IPS-18a (cell line): ENCODE results near the gene COL5A1.

Experiments used
- H3K27ac ChIP-seq: one replicate; pipeline ENCODE4 v1.5.1; 2013; ENCODE audit warnings: low read length
- H3K27me3 ChIP-seq: one replicate; pipeline ENCODE4 v1.6.1; 2013; ENCODE audit warnings: mild to moderate bottlenecking, low read length; ENCODE audit not compliant: control insufficient read depth, insufficient read depth
- H3K36me3 ChIP-seq: one replicate; pipeline ENCODE4 v1.6.1; 2013; ENCODE audit warnings: low read depth, low read length; ENCODE audit not compliant: control insufficient read depth
- H3K4me1 ChIP-seq: one replicate; pipeline ENCODE4 v1.6.1; 2013; ENCODE audit warnings: low read depth, low read length; ENCODE audit not compliant: control insufficient read depth
- H3K4me3 ChIP-seq: one replicate; pipeline ENCODE4 v1.5.1; 2013; ENCODE audit warnings: low read length
- H3K9ac ChIP-seq: one replicate; pipeline ENCODE4 v1.6.1; 2013; ENCODE audit warnings: mild to moderate bottlenecking, low read length, moderate library complexity
- H3K9me3 ChIP-seq: one replicate; pipeline ENCODE4 v1.6.1; 2013; ENCODE audit warnings: low read depth, low read length; ENCODE audit not compliant: control insufficient read depth

COL5A1 gene

GRCh38 chr9:134743853-134744252 is 102.2 kb downstream of the COL5A1 start:
- no peak overlapping the region for H3K27ac ChIP-seq
- no peak overlapping the region for H3K4me3 ChIP-seq
- peaks cover 13% of the 10 kb centered on the region for H3K36me3 ChIP-seq
- H3K27me3 ChIP-seq: no peaks in the 10 kb centered on the region
- H3K9ac ChIP-seq: no peak overlapping the region
- no peaks in the 10 kb centered on the region for H3K9me3 ChIP-seq
- no peaks in the 10 kb centered on the region for H3K4me1 ChIP-seq

- Histone ChIP-seq H3K4me3 (no peak overlapping the region), H3K9me3 (no peaks in the 10 kb centered on the region), H3K27me3 (no peaks in the 10 kb centered on the region), H3K4me1 (no peaks in the 10 kb centered on the region), H3K27ac (no peak overlapping the region), H3K9ac (no peak overlapping the region), H3K36me3 (peaks cover 13% of the 10 kb centered on the region)
Observed at GRCh38 chr9:134744385-134745295, 103.0 kb downstream of the COL5A1 start.

DNA sequence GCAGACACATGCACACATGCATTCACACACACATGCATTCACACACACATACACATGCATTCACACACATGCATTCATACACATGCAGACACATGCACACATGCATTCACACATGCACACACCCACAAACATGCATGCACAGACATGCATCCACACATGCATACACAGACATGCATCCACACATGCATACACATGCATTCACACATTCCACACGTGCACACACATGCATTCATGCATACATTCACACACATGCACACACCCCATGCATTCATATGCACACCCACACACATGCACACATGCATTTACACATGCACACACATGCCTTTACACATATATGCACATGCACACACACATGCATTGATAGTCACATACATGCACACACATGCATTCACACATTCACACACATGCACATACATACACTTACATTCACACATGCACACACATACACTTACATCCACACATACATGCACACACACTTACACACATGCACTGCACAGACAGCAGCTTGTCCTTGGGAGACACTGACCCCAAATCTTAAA is 106.4 kb downstream of the COL5A1 start:
- Histone ChIP-seq H3K36me3 (peaks cover 13% of the 10 kb centered on the region), H3K9ac (no peak overlapping the region), H3K27ac (no peak overlapping the region), H3K27me3 (no peaks in the 10 kb centered on the region), H3K9me3 (no peaks in the 10 kb centered on the region), H3K4me3 (no peak overlapping the region), H3K4me1 (no peaks in the 10 kb centered on the region)

GRCh38 chr9:134748591-134748990 is 107.0 kb downstream of the COL5A1 start:
- Histone ChIP-seq H3K9ac (no peak overlapping the region), H3K4me1 (no peaks in the 10 kb centered on the region), H3K36me3 (peaks cover 13% of the 10 kb centered on the region), H3K27me3 (no peaks in the 10 kb centered on the region), H3K9me3 (no peaks in the 10 kb centered on the region), H3K4me3 (no peak overlapping the region), H3K27ac (no peak overlapping the region)

- no peak overlapping the region for H3K9ac ChIP-seq
- H3K9me3 ChIP-seq: no peaks in the 10 kb centered on the region
- H3K4me1 ChIP-seq: no peaks in the 10 kb centered on the region
- peaks cover 13% of the 10 kb centered on the region for H3K36me3 ChIP-seq
- H3K4me3 ChIP-seq: no peak overlapping the region
- no peaks in the 10 kb centered on the region for H3K27me3 ChIP-seq
- H3K27ac ChIP-seq: no peak overlapping the region
Observed at GRCh38 chr9:134750450-134751155, 109.0 kb downstream of the COL5A1 start.

GRCh38 chr9:134751622-134752021 is 110.0 kb downstream of the COL5A1 start:
- Histone ChIP-seq H3K36me3 (peaks cover 13% of the 10 kb centered on the region), H3K27me3 (no peaks in the 10 kb centered on the region), H3K4me3 (no peak overlapping the region), H3K27ac (no peak overlapping the region), H3K9ac (no peak overlapping the region), H3K4me1 (no peaks in the 10 kb centered on the region), H3K9me3 (no peaks in the 10 kb centered on the region)

GRCh38 chr9:134752471-134753168 is 111.0 kb downstream of the COL5A1 start:
- no peak overlapping the region for H3K4me3 ChIP-seq
- no peak overlapping the region for H3K27ac ChIP-seq
- H3K4me1 ChIP-seq: no peaks in the 10 kb centered on the region
- peaks cover 8% of the 10 kb centered on the region for H3K36me3 ChIP-seq
- H3K9me3 ChIP-seq: no peaks in the 10 kb centered on the region
- H3K27me3 ChIP-seq: no peaks in the 10 kb centered on the region
- no peak overlapping the region for H3K9ac ChIP-seq

DNA sequence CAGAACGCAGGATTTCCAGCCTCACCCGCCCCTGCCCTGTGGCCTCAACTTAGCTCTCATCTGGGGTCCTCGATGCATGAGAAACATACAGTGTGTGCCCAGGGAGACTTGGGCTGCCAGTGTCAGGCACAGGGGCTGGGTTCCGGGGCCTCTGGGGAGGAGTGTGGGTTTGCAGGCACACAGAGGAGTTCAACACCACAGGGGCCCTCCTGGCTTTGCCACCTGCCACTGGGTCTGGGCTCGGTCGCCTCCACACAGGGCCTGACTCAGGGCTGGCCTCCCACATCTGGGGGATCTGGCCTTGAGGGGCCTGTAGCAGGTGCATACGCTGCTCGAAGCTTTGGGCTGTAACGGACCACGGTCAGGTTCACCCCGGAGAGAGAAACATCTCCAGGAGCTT is 111.6 kb downstream of the COL5A1 start:
- Histone ChIP-seq H3K36me3 (peaks cover 2% of the 10 kb centered on the region), H3K4me1 (no peaks in the 10 kb centered on the region), H3K4me3 (no peak overlapping the region), H3K9me3 (no peaks in the 10 kb centered on the region), H3K27ac (no peak overlapping the region), H3K27me3 (no peaks in the 10 kb centered on the region), H3K9ac (no peak overlapping the region)

DNA sequence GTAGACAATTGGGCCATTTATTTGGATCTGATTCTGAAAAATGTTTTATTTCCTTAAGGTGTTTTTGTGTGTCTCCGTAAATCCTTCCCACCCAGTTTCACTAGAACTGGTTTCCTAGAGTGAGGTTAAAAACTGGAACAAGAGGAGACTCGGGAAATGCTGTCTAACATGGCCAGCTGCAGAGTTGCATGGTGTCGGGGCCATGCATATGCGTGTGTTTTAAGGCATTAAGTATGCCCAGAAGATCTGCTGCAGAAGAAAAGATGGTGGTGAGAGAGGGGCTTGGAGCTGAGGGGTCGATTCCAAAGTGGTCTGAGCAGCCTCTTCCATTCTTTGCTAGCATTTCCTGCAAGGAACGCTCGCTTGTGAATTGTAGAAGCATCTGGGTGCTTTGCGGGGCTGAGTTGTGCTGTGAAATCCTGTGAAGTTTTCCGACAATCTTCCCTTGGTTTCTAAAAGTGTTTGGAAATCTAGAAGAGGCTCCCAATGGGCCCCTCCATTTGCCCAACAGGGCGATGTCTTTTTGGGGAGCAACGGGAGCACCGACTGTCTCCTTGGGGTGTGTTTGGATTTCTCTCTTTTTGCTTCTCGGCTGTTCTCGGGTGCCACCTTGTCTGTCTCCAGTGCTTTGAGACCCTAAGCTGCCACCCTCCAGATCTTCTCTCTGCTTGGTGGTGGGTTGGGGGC is 113.8 kb downstream of the COL5A1 start:
- Histone ChIP-seq H3K27me3 (no peaks in the 10 kb centered on the region), H3K9ac (no peak overlapping the region), H3K27ac (no peak overlapping the region), H3K4me3 (no peak overlapping the region), H3K9me3 (no peaks in the 10 kb centered on the region), H3K36me3 (no peaks in the 10 kb centered on the region), H3K4me1 (no peaks in the 10 kb centered on the region)

- H3K4me3 ChIP-seq: no peak overlapping the region
- H3K27ac ChIP-seq: no peak overlapping the region
- no peaks in the 10 kb centered on the region for H3K9me3 ChIP-seq
- H3K36me3 ChIP-seq: no peaks in the 10 kb centered on the region
- H3K4me1 ChIP-seq: no peaks in the 10 kb centered on the region
- H3K9ac ChIP-seq: no peak overlapping the region
- no peaks in the 10 kb centered on the region for H3K27me3 ChIP-seq
Observed at GRCh38 chr9:134756098-134756497, 114.5 kb downstream of the COL5A1 start.
